ENCODE data around the gene BPIFB4.

- TF ChIP-seq CTCF (IDR thresholded peaks at IDR 0.05; ENCODE audit: insufficient read depth, low read depth, low read length) (no peak), EZH2 (IDR thresholded peaks at IDR 0.05; ENCODE audit: insufficient read depth, low read length) (no peak)
Measured at GRCh38 chr20:33093582-33093981, 14.1 kb downstream of the BPIFB4 start.
